Retinal pigment epithelial cell (primary cell): ENCODE results near the gene EFEMP1.
A peak's percentile ranks its signal among the peaks of the same experiment; 100 is the strongest.

Experiments used
- DNase-seq: peaks from one replicate; pipeline ENCODE4 v3.0.0-alpha.2; 2010; ENCODE audit warnings: low read depth
- H3K4me3 ChIP-seq: 2 replicates; pipeline ENCODE4 v1.5.1; 2011; ENCODE audit warnings: mild to moderate bottlenecking, low read length, control low read depth, moderate library complexity
- TF ChIP-seq, protein P1 (sequence below): conservative IDR thresholded peaks from 2 replicates; pipeline ENCODE4 v1.5.1; 2011; ENCODE audit warnings: low read depth, low read length, control low read depth, inconsistent platforms

EFEMP1 gene

DNA sequence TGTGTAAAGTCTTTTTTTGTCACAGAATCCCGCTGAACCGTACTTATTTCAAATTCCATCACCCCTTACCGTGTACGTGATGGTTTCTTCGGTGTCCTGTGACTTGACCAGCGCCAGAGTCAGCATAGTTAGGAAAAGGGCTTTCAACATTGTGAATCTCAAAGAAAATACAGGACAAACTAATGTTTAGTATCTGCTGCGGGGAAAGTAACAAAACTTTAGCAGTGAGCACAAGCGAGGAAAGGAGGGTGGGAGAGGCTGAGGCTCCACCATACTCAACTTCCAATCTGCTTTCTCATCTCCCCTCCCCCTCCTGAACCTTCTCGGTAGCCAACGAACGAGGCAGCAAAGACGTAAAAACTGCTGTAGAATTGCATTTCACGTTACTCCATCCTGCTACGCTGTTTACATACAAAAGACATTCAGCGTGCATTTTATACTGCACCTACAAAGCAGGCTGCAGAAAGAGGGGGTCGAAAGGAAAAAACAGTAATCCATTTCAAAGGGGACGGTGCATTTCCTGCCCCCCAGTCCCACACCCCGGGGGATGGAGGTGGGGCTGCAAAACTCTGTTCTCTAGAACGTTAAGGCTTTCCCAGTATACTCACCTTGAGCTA lies 1.2 kb downstream of the EFEMP1 start:
- no peak for DNase-seq
- H3K4me3 ChIP-seq, result peak overlapping the region; percentile 90
- TF ChIP-seq, protein P1, sequence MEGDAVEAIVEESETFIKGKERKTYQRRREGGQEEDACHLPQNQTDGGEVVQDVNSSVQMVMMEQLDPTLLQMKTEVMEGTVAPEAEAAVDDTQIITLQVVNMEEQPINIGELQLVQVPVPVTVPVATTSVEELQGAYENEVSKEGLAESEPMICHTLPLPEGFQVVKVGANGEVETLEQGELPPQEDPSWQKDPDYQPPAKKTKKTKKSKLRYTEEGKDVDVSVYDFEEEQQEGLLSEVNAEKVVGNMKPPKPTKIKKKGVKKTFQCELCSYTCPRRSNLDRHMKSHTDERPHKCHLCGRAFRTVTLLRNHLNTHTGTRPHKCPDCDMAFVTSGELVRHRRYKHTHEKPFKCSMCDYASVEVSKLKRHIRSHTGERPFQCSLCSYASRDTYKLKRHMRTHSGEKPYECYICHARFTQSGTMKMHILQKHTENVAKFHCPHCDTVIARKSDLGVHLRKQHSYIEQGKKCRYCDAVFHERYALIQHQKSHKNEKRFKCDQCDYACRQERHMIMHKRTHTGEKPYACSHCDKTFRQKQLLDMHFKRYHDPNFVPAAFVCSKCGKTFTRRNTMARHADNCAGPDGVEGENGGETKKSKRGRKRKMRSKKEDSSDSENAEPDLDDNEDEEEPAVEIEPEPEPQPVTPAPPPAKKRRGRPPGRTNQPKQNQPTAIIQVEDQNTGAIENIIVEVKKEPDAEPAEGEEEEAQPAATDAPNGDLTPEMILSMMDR, result no peak

DNA sequence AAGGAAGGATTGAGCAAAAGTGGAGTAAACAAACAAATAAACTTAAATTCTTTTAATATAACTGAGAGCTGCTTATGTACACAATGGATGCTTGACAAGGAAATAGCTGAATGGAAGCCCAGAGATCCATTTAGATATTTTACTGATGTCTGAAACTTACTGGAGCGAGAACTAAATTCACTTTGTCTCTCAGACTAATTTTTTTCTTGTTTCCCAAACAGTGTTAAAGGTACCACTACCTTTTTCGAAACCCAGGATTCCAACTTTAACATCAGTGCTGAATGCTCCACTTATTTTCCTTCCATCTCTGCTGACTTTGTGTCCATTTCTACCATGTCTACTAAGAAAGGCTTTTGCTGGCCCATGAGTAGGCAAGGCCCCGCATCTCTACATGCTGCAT lies 4.0 kb downstream of the EFEMP1 start:
- no peak for DNase-seq
- TF ChIP-seq, protein P1, result no peak
- H3K4me3 ChIP-seq, result no peak overlapping the region

DNA sequence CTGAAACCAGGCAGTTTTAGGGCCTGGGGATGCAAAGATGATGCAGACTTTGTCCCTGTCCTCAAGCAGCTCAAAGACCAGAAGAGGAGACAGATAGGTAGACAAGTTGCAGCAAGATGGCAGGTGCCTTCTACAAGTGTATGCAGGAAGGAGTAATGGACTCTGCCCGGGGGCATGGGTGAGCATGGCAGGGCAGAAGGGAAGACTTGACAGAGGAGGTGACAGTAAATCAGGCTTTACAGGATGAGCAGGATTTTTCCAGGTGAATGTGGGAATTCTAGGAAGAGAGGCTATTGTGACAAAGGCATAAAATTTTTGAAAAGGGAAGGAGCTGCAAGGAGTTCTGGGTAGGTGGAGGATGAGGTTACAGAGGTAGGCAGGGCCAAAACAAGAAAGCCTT lies 4.7 kb downstream of the EFEMP1 start:
- TF ChIP-seq, protein P1, result no peak
- no peak overlapping the region for H3K4me3 ChIP-seq

DNA sequence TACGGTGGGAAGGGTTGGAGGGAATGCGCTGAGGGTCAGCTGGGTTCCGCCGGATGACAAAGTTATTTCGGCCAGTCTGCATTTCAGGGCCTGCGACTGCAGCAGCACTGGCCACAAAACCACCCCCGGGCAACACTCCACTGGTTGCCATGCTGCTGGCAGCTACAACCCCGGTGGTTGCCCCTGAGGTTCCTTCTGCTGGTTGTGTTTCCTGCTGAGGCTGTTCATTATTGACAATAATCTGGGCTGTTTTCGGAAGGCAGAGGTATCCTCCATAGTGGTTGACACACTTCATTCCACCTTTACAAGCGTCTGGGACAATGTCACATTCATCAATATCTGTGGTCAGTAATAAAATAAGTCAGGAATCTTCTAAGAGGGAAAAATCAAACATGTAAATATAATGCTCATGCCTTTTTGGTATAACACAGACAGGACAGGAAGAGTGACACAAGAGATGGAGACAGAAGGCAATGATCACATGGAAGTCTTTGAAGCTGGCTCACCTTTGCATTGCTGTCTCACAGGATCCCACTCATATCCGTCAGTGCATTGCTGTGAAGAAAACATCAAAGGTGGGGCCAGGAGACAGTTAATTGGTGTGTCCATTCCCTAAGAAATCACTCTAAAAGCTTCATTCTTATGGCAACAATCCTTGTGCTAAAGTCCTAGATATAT lies 5.7 kb downstream of the EFEMP1 start:
- TF ChIP-seq, protein P1, result no peak

More for the DNA sequence above, 4.7 kb downstream of the EFEMP1 start:
- no peak for DNase-seq

DNA sequence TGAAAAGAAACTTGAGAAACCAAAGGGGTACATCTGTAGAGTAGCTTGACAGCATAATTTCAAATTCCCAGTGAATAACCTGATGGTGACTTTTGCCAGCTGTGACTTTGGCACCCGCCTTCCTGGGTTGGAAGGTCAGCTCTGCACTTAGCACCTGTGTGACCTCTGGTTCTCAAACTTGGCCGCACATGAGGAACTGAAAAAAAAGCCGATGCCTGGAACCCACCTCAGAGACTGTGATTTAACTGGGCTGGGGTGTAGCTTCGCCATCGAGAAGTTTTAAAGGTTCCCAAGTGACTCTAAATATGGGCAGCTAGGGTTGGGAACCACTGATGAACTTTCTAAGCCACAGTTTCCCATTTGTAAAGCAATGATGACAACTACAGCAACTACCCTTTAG lies 6.5 kb downstream of the EFEMP1 start:
- DNase-seq, result no peak

More for the DNA sequence above, 5.7 kb downstream of the EFEMP1 start:
- H3K4me3 ChIP-seq, result no peak overlapping the region
- DNase-seq, result no peak

DNA sequence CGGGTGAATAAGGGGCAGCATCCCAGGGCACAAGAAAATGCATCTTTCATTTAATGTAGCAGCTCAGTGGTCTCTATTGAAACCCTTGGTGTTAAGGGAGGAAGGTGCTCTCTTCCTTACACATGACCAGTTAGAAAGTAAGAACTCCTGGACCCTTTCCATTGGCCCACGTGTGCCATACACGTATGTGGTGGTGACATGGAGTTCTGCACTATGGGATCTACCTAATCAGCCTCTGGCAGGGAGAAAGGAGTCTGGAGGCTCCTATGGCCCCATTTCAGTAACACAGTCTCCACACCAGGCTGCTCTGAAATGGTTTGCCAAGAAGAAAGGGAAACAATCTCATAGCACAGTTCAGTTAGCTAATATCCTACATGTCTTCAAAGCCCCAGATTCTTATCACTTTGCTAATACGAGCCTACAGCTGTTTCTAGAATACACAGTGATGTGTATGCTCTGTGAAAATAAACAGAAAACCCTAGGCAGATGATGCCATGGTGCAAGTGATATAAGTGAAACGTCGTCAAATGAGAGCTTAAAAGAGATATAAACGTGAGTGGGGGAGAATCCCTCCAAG lies 7.0 kb downstream of the EFEMP1 start:
- no peak for DNase-seq
- TF ChIP-seq, protein P1, result no peak
- no peak overlapping the region for H3K4me3 ChIP-seq

More for the DNA sequence above, 6.5 kb downstream of the EFEMP1 start:
- H3K4me3 ChIP-seq, result no peak overlapping the region
- TF ChIP-seq, protein P1, result no peak
